ENCODE data around the gene DLG5.

DNA sequence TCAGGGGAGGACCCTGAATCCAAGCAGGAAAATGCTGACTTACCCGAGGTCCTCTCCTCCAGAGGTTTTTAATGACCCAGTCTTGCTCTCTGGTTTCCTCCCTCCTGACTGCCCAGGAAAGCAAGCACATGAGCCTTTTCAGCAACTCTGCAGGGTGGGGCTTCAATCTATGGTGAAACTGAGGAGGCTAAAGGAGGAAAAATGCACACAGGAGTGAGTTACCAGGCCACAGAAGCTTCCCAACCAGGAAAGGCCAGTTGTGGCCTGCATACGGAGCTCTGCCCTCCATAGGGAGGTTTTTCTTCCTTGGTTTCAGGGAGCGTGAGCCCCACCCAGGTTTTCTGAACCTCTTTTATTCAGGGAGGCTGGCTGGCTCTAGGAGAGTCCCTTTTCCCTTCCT is 14.1 kb upstream of the DLG5 start:
- TF ChIP-seq, protein P1, sequence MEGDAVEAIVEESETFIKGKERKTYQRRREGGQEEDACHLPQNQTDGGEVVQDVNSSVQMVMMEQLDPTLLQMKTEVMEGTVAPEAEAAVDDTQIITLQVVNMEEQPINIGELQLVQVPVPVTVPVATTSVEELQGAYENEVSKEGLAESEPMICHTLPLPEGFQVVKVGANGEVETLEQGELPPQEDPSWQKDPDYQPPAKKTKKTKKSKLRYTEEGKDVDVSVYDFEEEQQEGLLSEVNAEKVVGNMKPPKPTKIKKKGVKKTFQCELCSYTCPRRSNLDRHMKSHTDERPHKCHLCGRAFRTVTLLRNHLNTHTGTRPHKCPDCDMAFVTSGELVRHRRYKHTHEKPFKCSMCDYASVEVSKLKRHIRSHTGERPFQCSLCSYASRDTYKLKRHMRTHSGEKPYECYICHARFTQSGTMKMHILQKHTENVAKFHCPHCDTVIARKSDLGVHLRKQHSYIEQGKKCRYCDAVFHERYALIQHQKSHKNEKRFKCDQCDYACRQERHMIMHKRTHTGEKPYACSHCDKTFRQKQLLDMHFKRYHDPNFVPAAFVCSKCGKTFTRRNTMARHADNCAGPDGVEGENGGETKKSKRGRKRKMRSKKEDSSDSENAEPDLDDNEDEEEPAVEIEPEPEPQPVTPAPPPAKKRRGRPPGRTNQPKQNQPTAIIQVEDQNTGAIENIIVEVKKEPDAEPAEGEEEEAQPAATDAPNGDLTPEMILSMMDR (IDR thresholded peaks at IDR 0.05) = no peak
- no peak for TF ChIP-seq POLR2A (IDR thresholded peaks at IDR 0.05)
